ENCODE results near the gene GLTPD2. TPM values are rescaled to one million over a fixed set of nuclear protein-coding genes. Genes with fewer than 3 reads are reported as not detected.
A peak's percentile ranks its signal among the peaks of the same experiment; 100 is the strongest.
"Not testable (repeated sequence)": the region's sequence is repeated elsewhere in the genome, so short reads cannot be mapped to it uniquely, and the experiment has no call there.

GLTPD2 gene
- total RNA-seq, 6 experiments from 2014 or later, result 20.6 to 97.4 (median 60.9) TPM

DNA sequence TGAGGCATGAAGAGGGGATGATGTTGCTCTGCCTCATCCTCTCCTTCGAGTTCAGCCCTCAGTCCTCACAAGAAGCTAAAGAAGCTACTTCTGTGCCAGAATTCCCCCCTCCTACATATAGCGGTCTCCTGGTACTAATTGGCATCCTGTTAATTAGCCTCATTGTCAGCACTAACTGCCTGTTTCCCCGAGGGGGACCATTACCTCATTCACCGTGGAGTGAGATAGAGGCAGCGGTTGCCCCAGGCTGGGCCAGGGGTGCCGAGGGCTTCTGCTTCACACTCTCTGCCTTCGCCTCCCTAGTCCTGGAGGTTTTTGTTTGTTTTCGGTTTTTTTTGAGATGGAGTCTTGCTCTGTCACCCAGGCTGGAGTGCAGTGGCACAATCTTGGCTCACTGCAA lies 38.6 kb downstream of the GLTPD2 start:
- Histone ChIP-seq H3K4me3 (no peak overlapping the region), H3K4me1 (no peaks in the 10 kb centered on the region), H3K9me3 (no peaks in the 10 kb centered on the region), H3K27me3 (no peaks in the 10 kb centered on the region), H3K36me3 (no peaks in the 10 kb centered on the region), H3K27ac (no peak overlapping the region)
- WGBS (ENCODE audit: insufficient coverage, low coverage, low lambda C conversion rate, missing lambda C conversion rate), result 85% methylated on average over 7 of the region's 8 CpGs
- DNase-seq (no peak), ATAC-seq (peak in 1 of 4 donors; percentile 10)
- intact Hi-C loops (cut with DNase I), result no loop called here
- TF ChIP-seq POLR2A (IDR thresholded peaks at IDR 0.05), result no peak
- no peak for TF ChIP-seq CTCF (IDR thresholded peaks at IDR 0.05)

- H3K27me3 ChIP-seq; ATAC-seq; intact Hi-C loops (cut with DNase I); DNase-seq; H3K36me3 ChIP-seq; H3K9me3 ChIP-seq: not testable (repeated sequence)
- peak overlapping the region; percentile 74 to 98 (median 96) for H3K4me3 ChIP-seq
- peak overlapping the region in 2 of 3 donors; percentile 75 to 95 for H3K27ac ChIP-seq
- WGBS (ENCODE audit: insufficient coverage, low coverage, low lambda C conversion rate, missing lambda C conversion rate), result 0% methylated on average over 8 of the region's 17 CpGs
- peaks cover 0 to 25% (median 11%) of the 10 kb centered on the region in 4 donors for H3K4me1 ChIP-seq
Observed at GRCh38 chr17:4832829-4833177, 44.0 kb downstream of the GLTPD2 start.

- Histone ChIP-seq H3K9me3 (no peaks in the 10 kb centered on the region), H3K27ac (peak within 1 kb of the TSS; percentile 75 to 95 (median 86)), H3K4me3 (peak within 1 kb of the TSS; percentile 74 to 98 (median 96)), H3K27me3 (no peaks in the 10 kb centered on the region), H3K36me3 (no peaks in the 10 kb centered on the region), H3K4me1 (peaks cover 0 to 25% (median 11%) of the 10 kb centered on the region in 4 donors)
- DNase-seq (peak; percentile 92 to 95 (median 93)), ATAC-seq (peak; percentile 90 to 95 (median 93))
- TF ChIP-seq POLR2A (IDR thresholded peaks at IDR 0.05) (peak; percentile 91), CTCF (IDR thresholded peaks at IDR 0.05) (no peak)
- WGBS (ENCODE audit: insufficient coverage, low coverage, low lambda C conversion rate, missing lambda C conversion rate), result 0% methylated on average over 11 of the region's 91 CpGs
- intact Hi-C loops (cut with DNase I), result no loop called here
Observed at GRCh38 chr17:4833178-4833940, 44.6 kb downstream of the GLTPD2 start, which contains the start of gene MINK1. MINK1 (plus strand) TSS chr17:4833340; CDS start chr17:4833584, 244 bp downstream.

- intact Hi-C loops (cut with DNase I), result no loop called here
Observed at GRCh38 chr17:4833941-4834680, 45.3 kb downstream of the GLTPD2 start.

More at GRCh38 chr17:4833941-4834680, 45.3 kb downstream of the GLTPD2 start:
- ATAC-seq (peak; percentile 10 to 32 (median 16)), DNase-seq (peak in 1 of 3 donors; percentile 46)
- no peaks in the 10 kb centered on the region for H3K36me3 ChIP-seq
- TF ChIP-seq POLR2A (IDR thresholded peaks at IDR 0.05), result no peak
- no peak for TF ChIP-seq CTCF (IDR thresholded peaks at IDR 0.05)
- peak overlapping the region; percentile 74 to 98 (median 96) for H3K4me3 ChIP-seq
- WGBS (ENCODE audit: insufficient coverage, low coverage, low lambda C conversion rate, missing lambda C conversion rate), result 6% methylated on average over 12 of the region's 15 CpGs
- no peaks in the 10 kb centered on the region for H3K27me3 ChIP-seq
- H3K4me1 ChIP-seq, result peaks cover 0 to 25% (median 11%) of the 10 kb centered on the region in 4 donors
- peak overlapping the region; percentile 75 to 95 (median 86) for H3K27ac ChIP-seq
- no peaks in the 10 kb centered on the region for H3K9me3 ChIP-seq

Data from right lobe of liver (tissue), 6 donors.